Mesendoderm (in vitro differentiated cells): ENCODE data around the gene RALGAPA2.
A peak's percentile ranks its signal among the peaks of the same experiment; 100 is the strongest.

ENCODE experiments used
- DNase-seq: peaks from one replicate; pipeline ENCODE4 v3.0.0; 2013
- H2AK5ac ChIP-seq: 2 replicates; pipeline ENCODE4 v1.6.1; 2013; ENCODE audit warnings: low read length, inconsistent platforms
- H2BK120ac ChIP-seq: 2 replicates; pipeline ENCODE4 v1.6.1; 2013; ENCODE audit warnings: low read depth, mild to moderate bottlenecking, low read length, moderate library complexity, mixed read lengths
- H2BK15ac ChIP-seq: replicated peaks from 2 replicates; pipeline ENCODE4 v1.6.1; 2013; ENCODE audit warnings: low read depth, mild to moderate bottlenecking, moderate library complexity
- H2BK5ac ChIP-seq: 2 replicates; pipeline ENCODE4 v1.6.1; 2013; ENCODE audit warnings: low read length, inconsistent platforms
- H3K18ac ChIP-seq: 2 replicates; pipeline ENCODE4 v1.6.1; 2013; ENCODE audit warnings: mild to moderate bottlenecking, low read length, mixed read lengths
- H3K23ac ChIP-seq: one replicate; pipeline ENCODE4 v1.6.1; 2013; ENCODE audit warnings: low read length
- H3K27ac ChIP-seq: 2 replicates; pipeline ENCODE4 v1.5.1; 2013; ENCODE audit warnings: low read depth, mild to moderate bottlenecking, inconsistent platforms, low read length, moderate library complexity
- H3K27me3 ChIP-seq: 2 replicates; pipeline ENCODE4 v1.6.1; 2013; ENCODE audit warnings: low read length, control low read depth, mild to moderate bottlenecking, inconsistent platforms; ENCODE audit not compliant: insufficient read depth, poor library complexity
- H3K36me3 ChIP-seq: 2 replicates; pipeline ENCODE4 v1.6.1; 2013; ENCODE audit warnings: low read length, inconsistent platforms; ENCODE audit not compliant: control insufficient read depth, insufficient read depth
- H3K4ac ChIP-seq: one replicate; pipeline ENCODE4 v1.6.1; 2013; ENCODE audit warnings: low read depth, mild to moderate bottlenecking, low read length, moderate library complexity
- H3K4me1 ChIP-seq: 2 replicates; pipeline ENCODE4 v1.6.1; 2013; ENCODE audit warnings: low read depth, low read length, inconsistent platforms; ENCODE audit not compliant: control insufficient read depth
- H3K4me2 ChIP-seq: 2 replicates; pipeline ENCODE4 v1.6.1; 2013; ENCODE audit warnings: low read length
- H3K4me3 ChIP-seq: 2 replicates; pipeline ENCODE4 v1.5.1; 2013; ENCODE audit warnings: mild to moderate bottlenecking, low read length
- H3K56ac ChIP-seq: one replicate; pipeline ENCODE4 v1.6.1; 2013; ENCODE audit warnings: low read length
- H3K79me1 ChIP-seq: 2 replicates; pipeline ENCODE4 v1.6.1; 2013; ENCODE audit warnings: low read length, inconsistent platforms
- H3K79me2 ChIP-seq: 2 replicates; pipeline ENCODE4 v1.6.1; 2013; ENCODE audit warnings: mild to moderate bottlenecking, low read length; ENCODE audit not compliant: control insufficient read depth, insufficient read depth
- H3K9ac ChIP-seq: 2 replicates; pipeline ENCODE4 v1.6.1; 2013; ENCODE audit warnings: low read length, inconsistent platforms
- H4K5ac ChIP-seq: one replicate; pipeline ENCODE4 v1.6.1; 2013; ENCODE audit warnings: low read length
- H4K8ac ChIP-seq: one replicate; pipeline ENCODE4 v1.6.1; 2013; ENCODE audit warnings: low read depth, mild to moderate bottlenecking, control low read depth, low read length, moderate library complexity
- WGBS: extraction: QIAGEN DNeasy Blood & Tissue Kit; methylation state at CpG from one replicate; pipeline ENCODE4 v1.1.7; 2013; ENCODE audit warnings: low lambda C conversion rate, missing lambda C conversion rate; ENCODE audit not compliant: insufficient coverage; ENCODE audit errors: extremely low coverage; 5-methylcytosine and 5-hydroxymethylcytosine counted together

RALGAPA2 gene

DNA sequence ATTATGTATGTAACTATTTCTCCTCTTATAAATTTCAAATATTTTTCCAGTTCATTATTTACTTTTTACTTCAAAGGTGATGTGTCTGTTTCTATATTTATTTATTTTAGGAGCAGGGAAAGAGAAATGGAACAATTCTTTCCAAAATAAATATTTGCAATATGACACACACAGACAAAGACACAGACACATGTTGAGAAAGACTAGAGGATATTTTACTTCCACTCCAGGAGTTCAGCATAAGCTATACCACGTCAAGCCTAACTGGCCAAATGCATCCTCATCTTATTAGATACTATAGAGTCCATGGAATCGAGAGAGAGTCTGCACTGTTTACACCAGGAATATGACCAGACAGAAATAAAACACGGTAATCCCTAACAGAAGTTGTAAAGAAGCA is 13.3 kb downstream of the RALGAPA2 start:
- DNase-seq = no peak
- Histone ChIP-seq H4K5ac (no peak overlapping the region), H4K8ac (no peak overlapping the region), H3K27me3 (no peaks in the 10 kb centered on the region), H2BK5ac (no peak overlapping the region), H3K79me2 (peaks cover 16% of the 10 kb centered on the region), H3K27ac (no peak overlapping the region), H3K79me1 (peaks cover 23% of the 10 kb centered on the region), H3K56ac (no peak overlapping the region), H2AK5ac (no peak overlapping the region), H2BK15ac (no peak overlapping the region), H3K4ac (no peak overlapping the region), H2BK120ac (no peak overlapping the region), H3K4me2 (no peak overlapping the region), H3K23ac (no peak overlapping the region), H3K36me3 (no peaks in the 10 kb centered on the region), H3K4me3 (no peak overlapping the region), H3K9ac (no peak overlapping the region), H3K4me1 (no peaks in the 10 kb centered on the region), H3K18ac (no peak overlapping the region)
- no CpG with 5 or more reads among the region's 3 CpGs for WGBS

DNA sequence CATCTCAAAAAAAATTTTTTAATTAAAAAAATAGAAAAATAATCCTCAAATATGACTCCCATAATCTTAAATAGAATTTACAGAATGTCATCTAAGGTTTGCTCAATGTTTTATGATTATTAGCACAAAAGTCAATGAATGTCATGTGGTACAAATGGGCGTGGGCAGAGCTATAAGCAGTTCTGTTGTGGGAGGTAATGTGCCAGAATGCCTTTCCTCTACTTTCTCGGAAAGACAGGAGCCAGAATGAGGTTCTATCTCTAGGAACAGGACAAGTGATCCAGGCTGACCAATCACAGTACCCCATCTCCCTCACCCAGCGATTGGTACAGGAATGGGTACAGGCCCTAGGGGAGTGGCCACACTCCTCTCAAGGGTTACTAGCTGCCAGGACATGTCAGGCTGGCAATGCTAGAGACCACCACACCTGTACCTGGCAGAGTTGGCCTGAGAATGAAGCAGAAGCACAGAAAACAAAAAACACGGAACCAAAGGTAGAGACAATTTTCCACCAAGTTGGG is 15.1 kb downstream of the RALGAPA2 start:
- no peak overlapping the region for H3K56ac ChIP-seq
- no peaks in the 10 kb centered on the region for H3K4me1 ChIP-seq
- H2AK5ac ChIP-seq = no peak overlapping the region
- no peak overlapping the region for H3K23ac ChIP-seq
- H3K27ac ChIP-seq = no peak overlapping the region
- H3K36me3 ChIP-seq = no peaks in the 10 kb centered on the region
- H3K4me2 ChIP-seq = no peak overlapping the region
- no peak overlapping the region for H2BK15ac ChIP-seq
- H3K4me3 ChIP-seq = no peak overlapping the region
- H3K27me3 ChIP-seq = no peaks in the 10 kb centered on the region
- H4K5ac ChIP-seq = no peak overlapping the region
- no peak overlapping the region for H3K9ac ChIP-seq
- H3K4ac ChIP-seq = no peak overlapping the region
- H3K18ac ChIP-seq = no peak overlapping the region
- no peak overlapping the region for H4K8ac ChIP-seq
- peak; percentile 29 for DNase-seq
- H2BK5ac ChIP-seq = no peak overlapping the region
- H3K79me1 ChIP-seq = peaks cover 22% of the 10 kb centered on the region
- peaks cover 15% of the 10 kb centered on the region for H3K79me2 ChIP-seq
- H2BK120ac ChIP-seq = no peak overlapping the region
- no CpG with 5 or more reads among the region's 4 CpGs for WGBS

DNA sequence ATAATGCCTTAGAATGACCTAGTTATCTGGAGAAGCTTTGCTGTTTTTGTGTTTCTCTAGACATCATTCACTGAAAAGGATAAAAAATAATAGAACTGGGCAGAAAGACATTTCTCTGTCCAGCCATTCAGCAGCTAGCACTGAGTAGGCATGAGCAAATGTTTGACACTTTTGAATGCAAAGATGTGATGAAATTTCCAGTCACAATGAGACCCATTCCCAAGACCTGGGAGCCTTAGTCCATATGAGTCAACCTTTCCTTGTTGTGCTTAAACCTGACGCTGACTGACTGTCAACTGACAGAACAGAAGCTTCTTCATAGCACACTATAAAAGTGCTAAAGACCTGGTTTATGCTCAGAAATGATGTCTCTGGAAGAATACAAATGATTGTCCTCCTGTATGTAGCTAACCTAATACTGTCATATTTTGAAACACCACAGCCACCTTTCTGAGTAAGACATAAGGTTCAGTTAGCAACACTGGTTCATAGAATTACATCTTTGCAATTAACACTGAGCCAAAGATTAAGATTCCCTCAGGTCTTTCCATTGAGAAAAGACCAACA is 17.1 kb downstream of the RALGAPA2 start:
- H3K18ac ChIP-seq = no peak overlapping the region
- no CpG with 5 or more reads among the region's 1 CpG for WGBS

DNA sequence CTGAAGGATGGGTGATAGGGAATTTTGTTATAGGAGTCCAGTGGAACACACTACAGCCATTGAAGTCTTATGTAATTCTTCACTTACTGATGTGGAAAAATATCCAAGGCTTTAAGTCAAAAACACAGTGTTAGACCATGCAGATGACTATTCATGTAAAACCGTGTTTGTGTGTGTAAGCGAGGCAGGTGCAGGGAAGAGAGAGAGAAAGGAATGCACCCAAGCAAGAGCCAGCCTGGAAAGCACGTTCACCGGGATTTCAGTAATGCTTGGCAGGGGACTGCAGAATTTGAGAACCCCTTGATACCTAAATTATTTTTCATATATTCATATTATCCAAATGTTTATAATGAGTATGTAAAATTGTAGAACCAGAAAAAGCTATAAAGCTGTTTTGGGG is 17.9 kb downstream of the RALGAPA2 start:
- no peak overlapping the region for H3K4me3 ChIP-seq
- H3K18ac ChIP-seq = no peak overlapping the region
- H3K4me1 ChIP-seq = no peaks in the 10 kb centered on the region
- H3K27ac ChIP-seq = no peak overlapping the region
- H2AK5ac ChIP-seq = no peak overlapping the region
- no peak overlapping the region for H2BK5ac ChIP-seq
- H3K79me2 ChIP-seq = peaks cover 8% of the 10 kb centered on the region
- no peak overlapping the region for H4K5ac ChIP-seq
- H3K4me2 ChIP-seq = no peak overlapping the region
- no peaks in the 10 kb centered on the region for H3K27me3 ChIP-seq
- H3K9ac ChIP-seq = no peak overlapping the region
- H2BK15ac ChIP-seq = no peak overlapping the region
- no peaks in the 10 kb centered on the region for H3K36me3 ChIP-seq
- DNase-seq = no peak
- WGBS = no CpG with 5 or more reads among the region's 4 CpGs
- H4K8ac ChIP-seq = no peak overlapping the region
- no peak overlapping the region for H3K23ac ChIP-seq
- no peak overlapping the region for H3K4ac ChIP-seq
- no peak overlapping the region for H3K56ac ChIP-seq
- peaks cover 17% of the 10 kb centered on the region for H3K79me1 ChIP-seq
- no peak overlapping the region for H2BK120ac ChIP-seq

More for the DNA sequence above, 17.1 kb downstream of the RALGAPA2 start:
- no peak for DNase-seq
- no peaks in the 10 kb centered on the region for H3K27me3 ChIP-seq
- no peak overlapping the region for H2AK5ac ChIP-seq
- no peak overlapping the region for H2BK15ac ChIP-seq
- H4K5ac ChIP-seq = no peak overlapping the region
- no peak overlapping the region for H3K56ac ChIP-seq
- H3K4me2 ChIP-seq = no peak overlapping the region
- H3K79me2 ChIP-seq = peaks cover 13% of the 10 kb centered on the region
- H3K27ac ChIP-seq = no peak overlapping the region
- no peak overlapping the region for H2BK120ac ChIP-seq
- no peak overlapping the region for H4K8ac ChIP-seq
- H3K4ac ChIP-seq = no peak overlapping the region
- no peak overlapping the region for H3K9ac ChIP-seq
- no peaks in the 10 kb centered on the region for H3K4me1 ChIP-seq
- peaks cover 20% of the 10 kb centered on the region for H3K79me1 ChIP-seq
- no peaks in the 10 kb centered on the region for H3K36me3 ChIP-seq
- no peak overlapping the region for H2BK5ac ChIP-seq
- H3K4me3 ChIP-seq = no peak overlapping the region
- H3K23ac ChIP-seq = no peak overlapping the region

- Histone ChIP-seq H3K4me3 (no peak overlapping the region), H4K5ac (no peak overlapping the region), H3K79me1 (peaks cover 17% of the 10 kb centered on the region), H3K4ac (no peak overlapping the region), H2BK120ac (no peak overlapping the region), H3K79me2 (peaks cover 7% of the 10 kb centered on the region), H3K56ac (no peak overlapping the region), H2BK15ac (no peak overlapping the region), H3K27me3 (no peaks in the 10 kb centered on the region), H3K4me2 (no peak overlapping the region), H3K18ac (no peak overlapping the region), H4K8ac (no peak overlapping the region), H3K23ac (no peak overlapping the region), H3K27ac (no peak overlapping the region), H2AK5ac (no peak overlapping the region), H3K36me3 (no peaks in the 10 kb centered on the region), H3K4me1 (peaks cover 2% of the 10 kb centered on the region), H3K9ac (no peak overlapping the region), H2BK5ac (no peak overlapping the region)
- WGBS = no CpG with 5 or more reads among the region's 1 CpG
- DNase-seq = no peak
Observed at GRCh38 chr20:20692587-20692986, 19.9 kb downstream of the RALGAPA2 start.
